GM12878 (cell line): ENCODE measurements around the gene GON4L. TPM values are rescaled to one million over a fixed set of nuclear protein-coding genes. Genes with fewer than 3 reads are reported as not detected.

Experiments
- ATF7 ChIP-seq: fragments of 450-650 bp; IDR thresholded peaks from 2 replicates; pipeline ENCODE4 v1.6.1; 2016; ENCODE audit warnings: low read depth, mild to moderate bottlenecking
- BACH1 ChIP-seq: fragments of 450-650 bp; IDR thresholded peaks from 2 replicates; pipeline ENCODE4 v1.6.1; 2017; ENCODE audit warnings: mild to moderate bottlenecking, borderline replicate concordance
- CHD2 ChIP-seq: IDR thresholded peaks from 2 replicates; pipeline ENCODE4 v1.6.1; 2011; ENCODE audit warnings: low read depth, low read length, improper control_type of control experiment, borderline replicate concordance
- JUND ChIP-seq: IDR thresholded peaks from 2 replicates; pipeline ENCODE4 v1.6.1; 2012; ENCODE audit warnings: low read depth, mild to moderate bottlenecking, low read length, improper control_type of control experiment, moderate library complexity
- KLF5 ChIP-seq: fragments of 450-650 bp; IDR thresholded peaks from 2 replicates; pipeline ENCODE4 v1.6.1; 2014; ENCODE audit warnings: mild to moderate bottlenecking; ENCODE audit not compliant: partially characterized antibody
- MAX ChIP-seq: IDR thresholded peaks from 2 replicates; pipeline ENCODE4 v1.6.1; 2012; ENCODE audit warnings: low read depth, low read length, improper control_type of control experiment
- PML ChIP-seq: IDR thresholded peaks from 2 replicates; pipeline ENCODE4 v1.6.1; 2012; ENCODE audit warnings: low read length, inconsistent platforms
- POLR2AphosphoS2 ChIP-seq: IDR thresholded peaks from 2 replicates; pipeline ENCODE4 v1.6.1; 2011; ENCODE audit warnings: low read depth, mild to moderate bottlenecking, low read length, improper control_type of control experiment, moderate library complexity
- PRDM15 ChIP-seq: fragments of 450-650 bp; formaldehyde crosslinking; IDR thresholded peaks from 2 replicates; pipeline ENCODE4 v1.4.0; 2020; ENCODE audit warnings: mild to moderate bottlenecking, moderate library complexity
- RBBP5 ChIP-seq: fragments of 200-600 bp; sonication (generic); conservative IDR thresholded peaks from 2 replicates; pipeline ENCODE4 v1.6.1; 2016
- TARDBP ChIP-seq: IDR thresholded peaks from 2 replicates; pipeline ENCODE4 v1.6.1; 2016; ENCODE audit warnings: borderline replicate concordance
- TCF3 ChIP-seq: IDR thresholded peaks from 2 replicates; pipeline ENCODE4 v1.6.1; 2012; ENCODE audit warnings: low read depth, mild to moderate bottlenecking, low read length, borderline replicate concordance; ENCODE audit not compliant: insufficient read depth
- ZBTB33 ChIP-seq: fragments of 450-650 bp; IDR thresholded peaks from 2 replicates; pipeline ENCODE4 v1.6.1; 2017; ENCODE audit warnings: mild to moderate bottlenecking
- polyA plus RNA-seq, 11 experiments: library from polyadenylated mRNA; depleted of rRNA in 4 of 11; unstranded in 6 of 11; stranded (reverse) in 5 of 11; fragments of >200 nt; fragmentation: Nextera tagmentation in 4 of 11; fragmentation: Illumina TruSeq in 1 of 11; extraction: Ambion mirVana in 4 of 11; extraction: Trizol in 1 of 11; gene quantifications; 1 replicate in 1 of 11; 2 replicates in 10 of 11; pipeline versions ENCODE4 v1.2.1 to v1.2.3, GENCODE V29; 2011 to 2016; ENCODE audit warnings: inconsistent platforms in 2 of 11, missing spikeins in 2 of 11, low read depth in 1 of 11
- total RNA-seq, 4 experiments: library from RNA; depleted of rRNA in 3 of 4; stranded (reverse); fragments of >200 nt in 3 of 4; fragmentation: Illumina TruSeq in 1 of 4; extraction: Trizol in 1 of 4; gene quantifications; 2 replicates each; pipeline versions ENCODE4 v1.2.1 to v1.2.3, GENCODE V29; 2013 to 2021

Gene GON4L
- total and polyA plus RNA-seq, 10 of the 15 experiments (the other 5 are each of a cell fraction or from before 2014, with no cell fraction given) = 17.7 to 40.7 (median 28.0) TPM

GRCh38 chr1:155856975-155857930 lies at the start of gene GON4L (continued):
- TF ChIP-seq RBBP5 = no peak
- no peak for TF ChIP-seq BACH1
- TF ChIP-seq KLF5 = peak; percentile 70
- no peak for TF ChIP-seq JUND
- TF ChIP-seq ZBTB33 = no peak
- no peak for TF ChIP-seq CHD2
- 0 out of 2 replicates have a peak, but pooled peaks have one; percentile 45 for TF ChIP-seq MAX
- no peak for TF ChIP-seq TARDBP
- peak; percentile 89 for TF ChIP-seq POLR2AphosphoS2
- no peak for TF ChIP-seq PRDM15
- peak; percentile 85 for TF ChIP-seq ATF7
- TF ChIP-seq TCF3 = no peak
- no peak; the same call in 1 of the 2 replicates for TF ChIP-seq PML
